Right lobe of liver (tissue), 6 donors: Measurements from ENCODE around the gene AGAP3. TPM values are rescaled to one million over a fixed set of nuclear protein-coding genes. Genes with fewer than 3 reads are reported as not detected.

Source experiments
- ATAC-seq, 4 donors: fragments of 200-7000 bp; cut with Tn5 transposase; one replicate each; pipeline ENCODE4 v1.9.1; 2020; ENCODE audit warnings: mild to moderate bottlenecking in 4 of 4, moderate library complexity in 4 of 4
- DNase-seq, 3 donors: peaks; one replicate each; pipeline ENCODE4 v3.0.0-alpha.2; 2020
- H3K27ac ChIP-seq, 3 donors: fragments of 200-600 bp; one replicate each; pipeline ENCODE4 v1.8.0; 2022
- H3K27me3 ChIP-seq, 2 donors: fragments of 200-600 bp; one replicate each; pipeline ENCODE4 v1.8.0; 2022
- H3K36me3 ChIP-seq, 4 donors: fragments of 200-600 bp; sonication (generic) in 1 of 4; one replicate each; pipeline versions ENCODE4 v1.5.1 to v1.8.0; 2017 to 2022; ENCODE audit warnings: control low read depth in 1 of 4
- H3K4me1 ChIP-seq, 4 donors: fragments of 200-600 bp; sonication (generic) in 1 of 4; one replicate each; pipeline versions ENCODE4 v1.5.1 to v1.8.0; 2017 to 2022; ENCODE audit warnings: control low read depth in 1 of 4
- H3K4me3 ChIP-seq, 3 donors: fragments of 200-600 bp; one replicate each; pipeline ENCODE4 v1.8.0; 2022
- H3K9me3 ChIP-seq, 4 donors: fragments of 200-600 bp; sonication (generic) in 1 of 4; one replicate each; pipeline versions ENCODE4 v1.5.1 to v1.8.0; 2017 to 2022; ENCODE audit warnings: control low read depth in 1 of 4
- POLR2A ChIP-seq: fragments of 450-650 bp; IDR thresholded peaks from one replicate; pipeline ENCODE4 v1.6.1; 2017; ENCODE audit warnings: antibody characterized with exemption, mild to moderate bottlenecking
- WGBS: methylation state at CpG from one replicate; pipeline ENCODE4 v1.1.6; 2018; ENCODE audit warnings: low coverage, low lambda C conversion rate; ENCODE audit not compliant: insufficient coverage; ENCODE audit errors: missing lambda C conversion rate; 5-methylcytosine and 5-hydroxymethylcytosine counted together
- intact Hi-C, 2 donors: fragments of 100-400 bp; cut with DNase I; formaldehyde crosslinking; loops; one replicate each; pipeline versions ENCODE4 v1.11.2 to v1.14.1; 2022
- total RNA-seq, 6 experiments: library from RNA; depleted of rRNA in 2 of 6; stranded (reverse); fragments of >200 nt in 2 of 6; fragmentation: NEBNext Ultra II Directional in 3 of 6; extraction: Animal tissue kit (Norgen Biotek cat#: 25700) in 3 of 6; gene quantifications; one replicate each; pipeline versions ENCODE4 v1.1.0 to v1.2.4, GENCODE V29; 2016 to 2023
- TF ChIP-seq, protein P1 (sequence below), 4 donors: fragments of 200-600 bp in 3 of 4; fragments of 450-650 bp in 1 of 4; IDR thresholded peaks; one replicate each; pipeline versions ENCODE4 v1.5.1 to v1.8.0; 2016 to 2022; ENCODE audit warnings: antibody characterized with exemption in 4 of 4, mild to moderate bottlenecking in 2 of 4
- donor health status: DM: no; HTN: yes; CAD: no.
- donor health status: DM: no; HTN: no; CAD: no.
- donor health status: DM: no; HTN: no; CAD: no.
- donor health status: DM: no; HTN: yes; CAD: no.
- donor health status: DM: no; HTN: yes; CAD: no.

The AGAP3 gene
- total RNA-seq, 6 experiments from 2014 or later = 36.3 to 44.3 (median 39.5) TPM

DNA sequence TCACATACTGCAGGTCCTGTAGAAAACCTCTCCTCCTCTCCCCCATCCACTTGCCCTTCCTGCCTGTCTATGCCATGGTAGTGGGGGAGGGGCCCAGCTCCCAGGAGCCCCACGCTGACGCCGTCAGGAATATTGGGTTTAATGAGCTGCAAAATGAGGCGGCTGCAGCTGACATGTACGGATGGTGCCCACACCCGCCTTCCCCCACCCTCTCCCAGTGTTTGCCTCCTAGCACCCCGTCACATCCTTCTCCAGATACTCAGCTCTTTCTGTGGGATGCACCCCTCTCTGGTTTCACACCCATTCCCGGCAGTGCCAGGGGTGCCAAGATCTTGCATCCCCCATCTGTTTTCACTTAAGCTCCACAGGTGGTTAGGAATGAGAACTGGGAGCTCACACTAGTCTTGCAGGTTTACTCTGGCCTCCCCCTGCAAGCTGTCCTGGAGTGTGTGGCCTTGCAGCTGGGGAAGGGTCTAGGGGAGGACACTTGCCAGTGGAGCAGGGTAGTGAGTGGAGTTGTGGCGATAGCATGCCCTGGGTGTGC, 55.1 kb downstream of the AGAP3 start:
- Histone ChIP-seq H3K36me3 (peaks cover 0 to 15% (median 0%) of the 10 kb centered on the region in 4 donors), H3K27ac (no peak overlapping the region), H3K27me3 (no peaks in the 10 kb centered on the region), H3K4me1 (no peaks in the 10 kb centered on the region), H3K9me3 (no peaks in the 10 kb centered on the region), H3K4me3 (no peak overlapping the region)
- intact Hi-C loops = no loop called here
- 92% methylated on average over 4 of the region's 9 CpGs for WGBS
- ATAC-seq (no peak), DNase-seq (peak in 2 of 3 donors; percentile 24 to 40)
- no peak for TF ChIP-seq POLR2A
- TF ChIP-seq, protein P1, sequence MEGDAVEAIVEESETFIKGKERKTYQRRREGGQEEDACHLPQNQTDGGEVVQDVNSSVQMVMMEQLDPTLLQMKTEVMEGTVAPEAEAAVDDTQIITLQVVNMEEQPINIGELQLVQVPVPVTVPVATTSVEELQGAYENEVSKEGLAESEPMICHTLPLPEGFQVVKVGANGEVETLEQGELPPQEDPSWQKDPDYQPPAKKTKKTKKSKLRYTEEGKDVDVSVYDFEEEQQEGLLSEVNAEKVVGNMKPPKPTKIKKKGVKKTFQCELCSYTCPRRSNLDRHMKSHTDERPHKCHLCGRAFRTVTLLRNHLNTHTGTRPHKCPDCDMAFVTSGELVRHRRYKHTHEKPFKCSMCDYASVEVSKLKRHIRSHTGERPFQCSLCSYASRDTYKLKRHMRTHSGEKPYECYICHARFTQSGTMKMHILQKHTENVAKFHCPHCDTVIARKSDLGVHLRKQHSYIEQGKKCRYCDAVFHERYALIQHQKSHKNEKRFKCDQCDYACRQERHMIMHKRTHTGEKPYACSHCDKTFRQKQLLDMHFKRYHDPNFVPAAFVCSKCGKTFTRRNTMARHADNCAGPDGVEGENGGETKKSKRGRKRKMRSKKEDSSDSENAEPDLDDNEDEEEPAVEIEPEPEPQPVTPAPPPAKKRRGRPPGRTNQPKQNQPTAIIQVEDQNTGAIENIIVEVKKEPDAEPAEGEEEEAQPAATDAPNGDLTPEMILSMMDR (IDR thresholded peaks at IDR 0.05) = no peak

DNA sequence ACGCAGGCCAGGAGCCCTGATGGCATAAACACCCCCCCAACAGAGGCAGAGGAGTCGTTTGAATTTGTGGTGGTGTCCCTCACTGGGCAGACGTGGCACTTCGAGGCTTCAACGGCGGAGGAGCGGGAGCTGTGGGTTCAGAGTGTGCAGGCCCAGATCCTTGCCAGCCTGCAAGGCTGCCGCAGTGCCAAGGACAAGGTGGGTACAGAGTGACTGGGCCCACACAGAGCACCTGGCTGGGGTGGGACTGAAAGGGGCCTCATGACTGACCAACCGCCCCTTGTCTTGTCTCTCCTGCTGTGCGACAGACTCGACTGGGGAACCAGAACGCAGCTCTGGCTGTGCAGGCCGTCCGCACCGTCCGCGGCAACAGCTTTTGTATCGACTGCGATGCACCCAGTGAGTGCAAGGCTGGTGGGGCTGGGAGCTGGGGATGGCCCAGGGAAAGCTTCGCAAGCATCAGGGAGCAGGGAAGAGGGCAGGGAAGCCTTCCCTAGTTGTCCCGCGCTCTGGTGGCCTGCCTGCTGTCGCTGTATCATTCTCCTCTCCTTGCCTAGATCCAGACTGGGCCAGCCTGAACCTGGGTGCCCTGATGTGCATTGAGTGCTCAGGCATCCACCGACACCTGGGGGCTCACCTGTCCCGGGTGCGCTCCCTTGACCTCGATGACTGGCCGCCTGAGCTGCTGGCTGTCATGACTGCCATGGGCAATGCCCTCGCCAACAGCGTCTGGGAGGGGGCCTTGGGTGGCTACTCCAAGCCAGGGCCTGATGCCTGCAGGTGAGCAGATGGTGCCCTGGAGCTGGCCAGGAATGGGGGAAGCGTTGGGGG, 55.8 kb downstream of the AGAP3 start:
- DNase-seq = peak; percentile 19 to 40 (median 39)
- no peak for ATAC-seq
- H3K27ac ChIP-seq = no peak overlapping the region
- H3K4me3 ChIP-seq = no peak overlapping the region
- intact Hi-C loops = no loop called here
- WGBS = 77% methylated on average over 3 of the region's 31 CpGs
- no peaks in the 10 kb centered on the region for H3K4me1 ChIP-seq
- peaks cover 0 to 15% (median 0%) of the 10 kb centered on the region in 4 donors for H3K36me3 ChIP-seq
- H3K9me3 ChIP-seq = no peaks in the 10 kb centered on the region
- TF ChIP-seq, protein P1 (IDR thresholded peaks at IDR 0.05) = no peak
- no peaks in the 10 kb centered on the region for H3K27me3 ChIP-seq

DNA sequence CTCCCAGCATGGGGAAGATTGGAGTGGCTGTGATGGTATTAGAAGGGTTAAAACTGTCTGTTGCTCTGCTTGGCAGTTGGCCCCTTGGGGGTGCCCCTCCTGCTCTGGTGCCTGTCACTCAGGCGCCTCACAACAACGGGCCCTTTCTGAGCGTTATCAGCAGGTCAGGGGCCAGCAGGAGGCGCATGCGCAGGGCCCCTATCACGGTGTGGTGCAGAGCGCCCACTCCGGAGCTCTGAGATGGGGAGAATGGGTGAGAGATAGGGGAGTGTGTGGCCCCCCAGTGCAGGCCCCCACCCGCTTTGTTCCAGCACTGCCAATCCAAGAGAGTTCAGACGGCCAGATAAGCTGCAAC, 56.4 kb downstream of the AGAP3 start:
- no peaks in the 10 kb centered on the region for H3K4me1 ChIP-seq
- TF ChIP-seq POLR2A = no peak
- TF ChIP-seq, protein P1 (IDR thresholded peaks at IDR 0.05) = no peak
- intact Hi-C loops = no loop called here
- no CpG with 5 or more reads among the region's 10 CpGs for WGBS
- H3K36me3 ChIP-seq = peaks cover 0 to 15% (median 0%) of the 10 kb centered on the region in 4 donors
- no peak overlapping the region for H3K4me3 ChIP-seq
- no peaks in the 10 kb centered on the region for H3K9me3 ChIP-seq
- no peak overlapping the region for H3K27ac ChIP-seq
- ATAC-seq (no peak), DNase-seq (peak in 1 of 3 donors; percentile 37)
- no peaks in the 10 kb centered on the region for H3K27me3 ChIP-seq

DNA sequence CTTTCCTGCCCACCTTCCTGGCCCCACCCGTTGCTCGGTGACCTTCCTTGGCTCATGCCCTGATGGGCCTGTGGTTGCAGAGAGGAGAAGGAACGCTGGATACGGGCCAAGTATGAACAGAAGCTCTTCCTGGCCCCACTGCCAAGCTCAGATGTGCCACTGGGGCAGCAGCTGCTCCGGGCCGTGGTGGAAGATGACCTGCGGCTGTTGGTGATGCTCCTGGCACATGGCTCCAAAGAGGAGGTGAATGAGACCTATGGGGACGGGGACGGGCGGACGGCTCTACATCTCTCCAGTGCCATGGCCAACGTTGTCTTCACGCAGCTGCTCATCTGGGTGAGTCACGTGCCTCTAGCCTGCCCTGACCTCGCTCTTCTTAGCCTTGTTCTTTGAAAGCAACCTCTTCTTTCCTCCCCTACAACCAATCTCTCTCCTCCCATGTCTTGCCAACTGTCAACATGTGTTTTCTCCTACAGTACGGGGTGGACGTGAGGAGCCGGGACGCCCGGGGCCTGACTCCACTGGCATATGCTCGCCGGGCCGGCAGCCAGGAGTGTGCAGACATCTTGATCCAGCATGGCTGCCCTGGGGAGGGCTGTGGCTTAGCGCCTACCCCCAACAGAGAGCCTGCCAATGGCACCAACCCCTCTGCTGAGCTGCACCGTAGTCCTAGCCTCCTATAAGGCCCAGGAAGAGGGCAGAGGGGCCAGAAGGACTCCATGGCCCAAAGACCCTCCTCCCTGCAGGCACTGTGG, 57.2 kb downstream of the AGAP3 start:
- 47% methylated on average over 6 of the region's 25 CpGs for WGBS
- Histone ChIP-seq H3K27me3 (no peaks in the 10 kb centered on the region), H3K4me1 (no peaks in the 10 kb centered on the region), H3K9me3 (no peaks in the 10 kb centered on the region), H3K27ac (no peak overlapping the region), H3K36me3 (peaks cover 0 to 15% (median 0%) of the 10 kb centered on the region in 4 donors), H3K4me3 (no peak overlapping the region)
- peak in 2 of 3 donors; percentile 30 to 37 for DNase-seq
- no peak for TF ChIP-seq POLR2A
- TF ChIP-seq, protein P1 (IDR thresholded peaks at IDR 0.05) = no peak
- ATAC-seq = no peak
- intact Hi-C loops = no loop called here
